Smooth muscle cell (in vitro differentiated cells): ENCODE measurements around the gene NBEA. TPM values are rescaled to one million over a fixed set of nuclear protein-coding genes. Genes with fewer than 3 reads are reported as not detected.

ENCODE experiments used
- DNase-seq: peaks from one replicate; lab custom pipeline; 2025; ENCODE audit not compliant: unreplicated experiment; lab: John Stamatoyannopoulos, UW
- H2AFZ ChIP-seq: fragments of 200-600 bp; sonication (generic); 2 replicates; pipeline ENCODE4 v1.6.0; 2016; ENCODE audit warnings: antibody characterized with exemption, low read depth, mild to moderate bottlenecking
- H3F3A ChIP-seq: fragments of 200-600 bp; sonication (generic); 2 replicates; pipeline ENCODE4 v1.6.0; 2017; ENCODE audit warnings: antibody characterized with exemption, low read depth
- H3K27ac ChIP-seq: fragments of 200-600 bp; sonication (generic); 2 replicates; pipeline ENCODE4 v1.5.1; 2016; ENCODE audit warnings: low read depth, mild to moderate bottlenecking
- H3K27me3 ChIP-seq: fragments of 200-600 bp; sonication (generic); 2 replicates; pipeline ENCODE4 v1.6.1; 2016; ENCODE audit warnings: low read depth, mild to moderate bottlenecking
- H3K36me3 ChIP-seq: fragments of 200-600 bp; sonication (generic); 2 replicates; pipeline ENCODE4 v1.5.1; 2016; ENCODE audit warnings: low read depth
- H3K4me1 ChIP-seq: fragments of 200-600 bp; sonication (generic); 2 replicates; pipeline ENCODE4 v1.5.1; 2016; ENCODE audit warnings: low read depth
- H3K4me2 ChIP-seq: fragments of 200-600 bp; sonication (generic); 2 replicates; pipeline ENCODE4 v1.6.0; 2016; ENCODE audit warnings: mild to moderate bottlenecking
- H3K4me3 ChIP-seq: fragments of 200-600 bp; sonication (generic); 2 replicates; pipeline ENCODE4 v1.5.1; 2016; ENCODE audit warnings: mild to moderate bottlenecking
- H3K79me2 ChIP-seq: fragments of 200-600 bp; sonication (generic); 2 replicates; pipeline ENCODE4 v1.6.0; 2016; ENCODE audit warnings: low read depth, mild to moderate bottlenecking
- H3K9ac ChIP-seq: fragments of 200-600 bp; sonication (generic); 2 replicates; pipeline ENCODE4 v1.6.0; 2016; ENCODE audit warnings: low read depth
- H3K9me3 ChIP-seq: fragments of 200-600 bp; sonication (generic); replicated peaks from 2 replicates; pipeline ENCODE4 v1.5.1; 2016; ENCODE audit warnings: low read depth
- H4K20me1 ChIP-seq: fragments of 200-600 bp; sonication (generic); 2 replicates; pipeline ENCODE4 v1.6.0; 2016; ENCODE audit warnings: low read depth
- WGBS: methylation state at CpG from one replicate; pipeline ENCODE4 v1.1.7; 2016; ENCODE audit warnings: low lambda C conversion rate; 5-methylcytosine and 5-hydroxymethylcytosine counted together
- polyA plus RNA-seq: library from polyadenylated mRNA; unstranded; fragments of >200 nt; fragmentation: Nextera tagmentation; extraction: Ambion mirVana; gene quantifications from 2 replicates; pipeline ENCODE4 v1.2.1, GENCODE V29; 2016
- total RNA-seq: library from RNA; depleted of rRNA; stranded (reverse); fragments of >200 nt; gene quantifications from 2 replicates; pipeline ENCODE4 v1.2.3, GENCODE V29; 2014
- TF ChIP-seq, protein P1 (sequence below): fragments of 200-600 bp; sonication (generic); IDR thresholded peaks from 2 replicates; pipeline ENCODE4 v1.5.1; 2017; ENCODE audit warnings: borderline replicate concordance, mild to moderate bottlenecking, antibody characterized with exemption; ENCODE audit not compliant: insufficient read depth, poor library complexity, severe bottlenecking

The NBEA gene
- total and polyA plus RNA-seq, 2 experiments from 2014 or later, result 3.6 to 11.7 TPM

DNA sequence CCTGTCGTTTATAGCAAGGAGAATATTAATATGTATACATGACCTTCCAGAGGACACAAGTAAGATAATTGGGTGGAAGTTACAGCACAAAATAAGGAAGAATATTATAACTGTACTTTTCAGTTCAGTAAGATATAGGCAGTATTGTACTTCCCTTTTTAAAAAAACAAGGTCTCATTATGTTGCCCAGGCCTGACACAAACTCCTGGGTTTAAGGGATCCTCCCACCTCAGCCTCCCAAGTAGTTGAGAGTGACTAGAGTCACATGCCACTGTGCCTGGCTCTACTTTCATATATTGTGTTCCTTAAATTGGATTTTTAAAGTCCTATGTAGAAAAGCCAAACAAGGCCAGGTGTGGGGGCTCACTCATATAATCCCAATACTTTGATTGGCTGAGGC, 553.9 kb downstream of the NBEA start:
- 74% methylated on average over 1 of the region's 1 CpG for WGBS
- TF ChIP-seq, protein P1, sequence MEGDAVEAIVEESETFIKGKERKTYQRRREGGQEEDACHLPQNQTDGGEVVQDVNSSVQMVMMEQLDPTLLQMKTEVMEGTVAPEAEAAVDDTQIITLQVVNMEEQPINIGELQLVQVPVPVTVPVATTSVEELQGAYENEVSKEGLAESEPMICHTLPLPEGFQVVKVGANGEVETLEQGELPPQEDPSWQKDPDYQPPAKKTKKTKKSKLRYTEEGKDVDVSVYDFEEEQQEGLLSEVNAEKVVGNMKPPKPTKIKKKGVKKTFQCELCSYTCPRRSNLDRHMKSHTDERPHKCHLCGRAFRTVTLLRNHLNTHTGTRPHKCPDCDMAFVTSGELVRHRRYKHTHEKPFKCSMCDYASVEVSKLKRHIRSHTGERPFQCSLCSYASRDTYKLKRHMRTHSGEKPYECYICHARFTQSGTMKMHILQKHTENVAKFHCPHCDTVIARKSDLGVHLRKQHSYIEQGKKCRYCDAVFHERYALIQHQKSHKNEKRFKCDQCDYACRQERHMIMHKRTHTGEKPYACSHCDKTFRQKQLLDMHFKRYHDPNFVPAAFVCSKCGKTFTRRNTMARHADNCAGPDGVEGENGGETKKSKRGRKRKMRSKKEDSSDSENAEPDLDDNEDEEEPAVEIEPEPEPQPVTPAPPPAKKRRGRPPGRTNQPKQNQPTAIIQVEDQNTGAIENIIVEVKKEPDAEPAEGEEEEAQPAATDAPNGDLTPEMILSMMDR, result no peak
- H2AFZ ChIP-seq, result no peak overlapping the region
- no peak overlapping the region for H3K4me2 ChIP-seq
- H3K4me1 ChIP-seq, result peaks cover 9% of the 10 kb centered on the region
- no peak overlapping the region for H3K4me3 ChIP-seq
- no peak for DNase-seq
- no peaks in the 10 kb centered on the region for H3K27me3 ChIP-seq
- no peaks in the 10 kb centered on the region for H3F3A ChIP-seq
- H3K27ac ChIP-seq, result no peak overlapping the region
- no peaks in the 10 kb centered on the region for H3K36me3 ChIP-seq
- H3K9ac ChIP-seq, result no peak overlapping the region
- H4K20me1 ChIP-seq, result no peaks in the 10 kb centered on the region
- no peaks in the 10 kb centered on the region for H3K9me3 ChIP-seq
- H3K79me2 ChIP-seq, result no peaks in the 10 kb centered on the region

DNA sequence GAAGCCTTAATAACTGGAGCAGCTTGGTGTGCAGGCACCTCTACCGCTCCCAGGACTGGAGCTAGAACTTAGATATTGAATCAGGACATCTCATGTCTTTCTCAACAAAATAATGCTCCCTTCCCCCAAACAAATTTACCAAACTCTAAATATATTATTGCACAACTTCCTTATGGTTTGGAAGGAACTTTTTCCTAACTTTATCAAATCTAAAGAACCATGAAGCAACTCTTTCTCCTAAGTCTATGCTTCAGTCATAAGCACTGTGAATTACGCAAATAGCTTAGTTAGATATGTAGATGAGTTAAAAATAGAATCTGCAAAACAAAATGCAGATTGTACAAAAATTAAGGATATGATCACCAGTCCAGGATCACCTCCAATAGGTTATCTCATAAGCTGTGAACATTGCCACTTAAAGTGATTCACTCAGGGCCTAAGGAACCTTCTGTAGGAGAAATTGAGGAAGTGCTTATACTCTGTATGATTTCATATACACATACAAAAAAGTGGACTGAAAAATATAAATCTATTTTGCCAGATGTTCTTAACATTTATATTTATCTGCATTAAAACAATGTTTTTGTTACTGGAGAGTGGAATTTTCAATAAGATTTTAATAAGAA, 554.8 kb downstream of the NBEA start:
- WGBS, result 98% methylated on average over 2 of the region's 2 CpGs
- H3K4me2 ChIP-seq, result no peak overlapping the region
- no peaks in the 10 kb centered on the region for H3K9me3 ChIP-seq
- H3F3A ChIP-seq, result no peaks in the 10 kb centered on the region
- peaks cover 15% of the 10 kb centered on the region for H3K4me1 ChIP-seq
- DNase-seq, result no peak
- no peaks in the 10 kb centered on the region for H3K27me3 ChIP-seq
- TF ChIP-seq, protein P1, result no peak
- no peaks in the 10 kb centered on the region for H3K36me3 ChIP-seq
- no peak overlapping the region for H2AFZ ChIP-seq
- H3K79me2 ChIP-seq, result no peaks in the 10 kb centered on the region
- H3K9ac ChIP-seq, result no peak overlapping the region
- H4K20me1 ChIP-seq, result no peaks in the 10 kb centered on the region
- no peak overlapping the region for H3K27ac ChIP-seq
- no peak overlapping the region for H3K4me3 ChIP-seq

DNA sequence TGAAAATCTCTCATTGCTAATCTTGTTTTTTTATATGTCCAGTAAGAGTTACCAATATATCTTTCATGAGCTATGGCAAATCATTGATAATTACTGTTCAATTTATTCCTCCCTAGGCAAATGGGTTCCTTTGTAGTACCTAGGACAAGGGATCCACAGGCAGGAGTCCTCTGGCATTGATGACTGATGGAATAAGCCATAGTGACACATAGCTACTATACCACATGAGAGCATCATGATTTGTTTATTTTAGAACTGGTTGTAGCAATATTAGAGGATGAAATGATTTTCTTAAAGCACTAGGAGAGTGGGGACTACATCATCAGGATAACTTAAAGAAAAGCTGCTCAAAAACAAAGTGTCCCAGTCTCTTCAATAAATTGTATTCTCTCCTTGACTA, 556.2 kb downstream of the NBEA start:
- Histone ChIP-seq H3K4me1 (peaks cover 21% of the 10 kb centered on the region), H3K36me3 (no peaks in the 10 kb centered on the region), H3K27me3 (no peaks in the 10 kb centered on the region), H3F3A (no peaks in the 10 kb centered on the region), H2AFZ (no peak overlapping the region), H3K4me3 (no peak overlapping the region), H3K27ac (no peak overlapping the region), H3K9ac (no peak overlapping the region), H3K4me2 (no peak overlapping the region), H4K20me1 (no peaks in the 10 kb centered on the region), H3K79me2 (no peaks in the 10 kb centered on the region), H3K9me3 (no peaks in the 10 kb centered on the region)
- TF ChIP-seq, protein P1, result no peak
- no peak for DNase-seq

DNA sequence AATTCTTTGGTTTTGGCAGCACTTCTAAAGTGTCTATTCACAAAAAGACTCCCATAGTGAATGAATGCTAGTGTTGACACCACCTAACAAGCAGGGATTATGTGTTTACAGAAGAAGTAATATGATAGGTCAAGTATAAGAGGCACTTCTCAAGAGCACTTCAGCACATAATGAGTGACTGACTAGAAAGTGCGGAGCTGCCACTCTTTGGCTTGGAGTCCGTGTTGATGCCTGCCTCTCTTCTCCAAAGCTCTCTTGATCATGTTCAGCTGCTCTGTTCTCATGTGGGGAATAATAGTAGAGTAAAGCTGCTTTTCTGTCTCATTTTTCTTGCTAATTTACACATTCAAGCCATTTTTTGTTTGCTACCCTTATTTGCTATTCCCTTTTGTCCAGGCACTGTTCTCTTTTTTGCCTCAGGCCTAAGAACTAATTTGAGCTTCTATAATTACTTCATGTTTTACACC, 557.2 kb downstream of the NBEA start:
- Histone ChIP-seq H4K20me1 (no peaks in the 10 kb centered on the region), H3K4me1 (peaks cover 21% of the 10 kb centered on the region), H3K79me2 (no peaks in the 10 kb centered on the region), H3F3A (no peaks in the 10 kb centered on the region), H2AFZ (no peak overlapping the region), H3K9me3 (no peaks in the 10 kb centered on the region), H3K9ac (no peak overlapping the region), H3K4me3 (no peak overlapping the region), H3K27me3 (no peaks in the 10 kb centered on the region), H3K36me3 (no peaks in the 10 kb centered on the region), H3K27ac (no peak overlapping the region), H3K4me2 (no peak overlapping the region)
- no peak for DNase-seq
- TF ChIP-seq, protein P1, result no peak
- WGBS, result 95% methylated on average over 2 of the region's 2 CpGs
